ENCODE measurements around the gene APC. TPM values are rescaled to one million over a fixed set of nuclear protein-coding genes. Genes with fewer than 3 reads are reported as not detected.

APC gene
- 10.1 TPM for polyA plus RNA-seq (2013, experiment 1 of 2; ENCODE audit: insufficient read length)
- 9.4 TPM for polyA plus RNA-seq (2013, experiment 2 of 2; ENCODE audit: insufficient read length)

DNA sequence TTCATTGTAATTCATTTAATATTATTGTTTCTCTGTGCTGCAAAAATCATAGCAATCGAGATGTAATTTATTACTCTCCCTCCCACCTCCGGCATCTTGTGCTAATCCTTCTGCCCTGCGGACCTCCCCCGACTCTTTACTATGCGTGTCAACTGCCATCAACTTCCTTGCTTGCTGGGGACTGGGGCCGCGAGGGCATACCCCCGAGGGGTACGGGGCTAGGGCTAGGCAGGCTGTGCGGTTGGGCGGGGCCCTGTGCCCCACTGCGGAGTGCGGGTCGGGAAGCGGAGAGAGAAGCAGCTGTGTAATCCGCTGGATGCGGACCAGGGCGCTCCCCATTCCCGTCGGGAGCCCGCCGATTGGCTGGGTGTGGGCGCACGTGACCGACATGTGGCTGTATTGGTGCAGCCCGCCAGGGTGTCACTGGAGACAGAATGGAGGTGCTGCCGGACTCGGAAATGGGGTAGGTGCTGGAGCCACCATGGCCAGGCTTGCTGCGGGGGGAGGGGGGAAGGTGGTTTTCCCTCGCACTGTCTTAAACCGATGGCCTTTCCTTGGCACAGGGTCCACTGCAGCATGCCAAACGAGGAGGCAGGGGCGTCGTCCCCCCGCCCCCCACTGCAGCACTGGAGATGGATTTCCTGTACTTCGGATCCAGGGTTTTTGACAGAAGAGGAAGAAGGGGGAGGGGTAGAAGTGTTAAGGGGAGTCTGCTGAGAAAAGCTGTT, at the start of gene APC:
Gene APC (plus strand): TSS at position 423 of the 728 bp plus-strand sequence. CDS start 17,006 bp downstream, outside the sequence.
- DNase-seq: peak; percentile 91

- DNase-seq: peak; percentile 90
These were observed 48.4 kb upstream of the APC start for GRCh38 chr5:112689155-112689909.

DNA sequence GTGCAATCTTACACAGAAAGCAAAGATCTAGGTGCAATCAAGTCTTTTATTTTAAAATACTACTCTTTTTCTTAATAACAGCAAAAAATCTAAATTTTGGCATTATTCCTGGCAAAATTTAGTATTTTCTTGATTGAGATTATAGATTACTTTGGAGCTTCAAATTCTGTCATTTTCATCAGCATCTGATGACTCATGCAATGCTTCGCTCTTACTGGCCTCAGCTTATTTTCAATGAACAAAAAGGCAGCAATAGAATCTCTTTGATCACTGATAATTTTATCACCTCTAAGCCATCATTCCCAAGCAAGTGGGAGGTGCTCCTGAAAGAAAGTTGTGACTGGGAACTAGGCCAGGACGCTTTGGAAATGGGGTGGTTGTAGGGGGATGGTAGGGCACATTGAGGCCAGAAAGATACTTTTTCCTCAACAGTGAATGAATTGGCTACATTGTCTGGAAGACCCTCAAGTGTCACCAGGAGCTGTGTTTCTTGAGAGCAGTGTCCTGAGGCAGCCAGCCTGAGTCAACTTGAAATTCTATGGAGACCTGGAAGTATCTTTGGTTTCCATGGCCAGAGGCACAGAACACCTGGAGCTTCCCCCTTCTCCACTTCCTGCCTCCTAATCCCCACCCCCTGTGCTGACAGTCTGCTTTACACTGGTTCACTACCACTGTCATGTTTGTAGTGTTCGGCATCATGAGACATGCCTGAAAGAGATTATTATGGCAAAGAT, 46.9 kb upstream of the APC start:
- no peak for DNase-seq

DNA sequence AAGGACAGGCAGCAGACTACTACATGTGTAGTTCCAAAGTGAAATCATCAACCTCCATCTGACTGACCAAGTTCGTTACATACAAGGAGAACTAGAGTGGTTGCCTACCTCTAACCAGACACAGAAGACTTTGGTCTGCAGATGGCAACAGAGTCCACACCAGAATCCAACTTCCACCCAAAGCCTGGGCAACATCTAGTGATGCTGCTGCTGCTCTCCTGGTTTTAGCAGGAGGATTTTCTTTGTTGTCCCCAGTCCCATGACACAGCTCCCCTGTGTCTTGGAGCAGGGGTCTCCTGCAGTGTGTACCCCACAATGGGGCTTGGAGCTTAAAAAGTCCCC, 46.4 kb upstream of the APC start:
- DNase-seq: peak; percentile 2

- no peak for DNase-seq
These were observed 45.9 kb upstream of the APC start for GRCh38 chr5:112691758-112692157.

DNA sequence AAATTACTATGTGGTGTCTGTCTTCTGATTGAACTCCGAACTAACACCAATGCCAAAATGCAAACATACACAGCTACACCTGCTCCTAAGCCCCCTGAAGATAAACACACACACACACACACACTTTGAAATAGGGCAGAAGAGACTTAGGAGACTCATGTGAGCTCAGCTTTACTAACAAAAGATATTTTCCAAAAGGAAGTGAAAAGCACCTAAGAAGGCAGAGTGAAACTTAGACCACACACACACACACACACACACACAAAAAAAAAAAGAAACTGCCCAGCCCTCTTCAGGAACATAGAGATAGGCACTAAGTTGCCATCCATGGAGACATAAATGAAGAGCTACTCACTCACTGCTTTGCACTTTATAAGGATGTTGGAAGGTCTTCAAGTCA, 45.2 kb upstream of the APC start:
- DNase-seq: no peak

GRCh38 chr5:112693301-112693700, 44.4 kb upstream of the APC start:
- DNase-seq: no peak

DNA sequence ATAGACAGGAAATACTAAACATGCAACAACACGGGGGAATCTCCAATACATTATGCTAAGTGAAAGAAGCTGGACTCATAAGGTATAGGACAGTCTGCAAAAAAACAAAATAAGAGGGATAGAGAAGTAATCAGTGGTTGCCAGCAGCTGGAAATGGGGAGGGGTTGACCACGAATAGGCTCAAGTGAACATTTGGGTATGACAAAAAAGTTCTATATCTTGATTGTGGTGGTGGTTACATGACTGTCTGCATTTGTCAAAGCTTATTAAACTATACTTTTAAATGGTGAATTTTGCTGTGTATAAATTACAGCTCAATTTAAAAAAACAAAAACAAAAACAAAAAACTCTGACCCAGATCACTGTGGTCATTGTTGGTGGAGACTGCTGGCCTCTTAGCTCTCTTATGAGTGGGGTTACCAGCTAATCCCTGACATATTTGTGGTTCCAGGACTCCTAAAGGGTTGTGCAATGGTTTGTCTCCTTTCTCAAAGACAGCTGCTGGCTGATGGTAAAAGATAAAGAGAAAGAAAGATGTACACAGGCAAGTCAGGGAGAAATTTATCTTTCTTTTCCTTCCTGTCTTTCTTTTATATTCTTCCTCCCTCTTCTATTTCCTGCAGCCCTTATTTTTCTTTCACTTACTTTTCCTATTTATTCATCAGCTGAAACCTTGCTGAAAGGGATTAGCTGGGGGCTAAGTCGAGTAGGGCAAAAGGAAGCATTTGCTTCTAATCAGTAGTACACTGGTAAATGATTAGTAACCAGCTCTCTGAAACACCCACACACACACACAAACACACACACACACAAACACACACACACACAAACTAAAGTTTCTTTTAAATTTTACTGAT, 42.6 kb upstream of the APC start:
- DNase-seq: peak; percentile 79

GRCh38 chr5:112696786-112697185, 40.9 kb upstream of the APC start:
- no peak for DNase-seq

DNA sequence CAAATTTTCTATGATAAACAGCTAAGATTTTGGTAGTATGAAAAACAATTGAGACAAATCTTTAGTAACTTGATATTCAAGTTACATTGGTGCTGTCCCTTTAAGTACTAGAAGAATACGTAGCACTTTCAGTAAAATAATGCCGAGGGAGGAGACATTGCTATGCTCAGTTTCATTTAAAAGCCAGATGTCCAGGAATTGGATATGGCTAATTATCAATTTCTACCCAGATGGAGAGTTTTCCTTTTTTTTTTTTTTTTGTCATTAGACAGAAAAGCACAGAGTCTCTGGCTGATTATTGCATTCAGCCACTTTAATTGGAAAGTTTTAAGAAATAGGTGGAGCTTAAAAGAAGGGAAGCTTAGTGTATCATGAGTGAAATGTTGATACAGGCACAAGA, 40.4 kb upstream of the APC start:
- no peak for DNase-seq

- DNase-seq: no peak
These were observed 39.9 kb upstream of the APC start for GRCh38 chr5:112697833-112698232.

DNA sequence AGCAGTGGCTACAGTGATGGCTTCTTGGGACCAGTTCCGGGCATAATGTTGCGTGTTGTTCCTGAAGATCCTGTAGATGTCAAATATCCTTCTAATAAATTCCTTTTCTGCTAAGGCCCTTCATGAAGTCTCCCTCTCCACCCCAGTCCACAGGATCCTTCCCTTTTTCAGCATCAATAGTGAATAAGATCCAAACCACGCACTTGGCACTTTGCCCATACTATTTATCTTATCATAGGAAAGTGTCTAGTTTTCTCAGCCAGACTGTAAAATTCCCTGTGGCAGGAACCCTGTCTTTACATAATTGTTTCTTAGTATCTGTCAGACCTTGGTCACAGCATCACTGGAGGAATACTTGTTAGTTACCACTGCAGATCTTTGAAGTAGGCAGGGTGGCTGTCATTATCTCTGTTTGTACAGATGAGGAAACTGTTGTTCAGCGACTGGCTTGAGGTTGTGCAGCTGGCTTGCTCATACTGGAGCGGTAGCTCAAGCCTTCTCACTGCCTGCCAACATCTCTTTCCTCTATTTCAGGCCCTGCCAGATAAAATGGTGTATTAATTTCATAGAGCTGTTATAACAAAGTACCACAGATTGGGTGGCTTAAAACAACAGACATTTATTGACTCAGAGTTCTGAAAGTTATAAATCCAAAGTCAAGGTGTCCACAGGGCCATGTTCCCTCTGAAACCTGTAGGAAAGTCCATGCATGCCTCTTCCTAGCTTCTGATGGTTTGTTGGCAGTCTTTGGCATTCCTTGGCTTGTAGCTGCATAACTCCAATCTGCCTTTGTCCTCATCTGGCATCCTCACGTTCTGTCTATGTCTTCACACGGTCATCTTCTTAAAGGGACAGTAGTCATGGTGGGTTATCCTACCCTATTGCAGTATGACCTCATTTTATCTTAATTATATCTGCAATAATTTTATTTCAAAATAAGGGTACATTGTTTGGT, 33.5 kb upstream of the APC start:
- peak; percentile 59 for DNase-seq

DNA sequence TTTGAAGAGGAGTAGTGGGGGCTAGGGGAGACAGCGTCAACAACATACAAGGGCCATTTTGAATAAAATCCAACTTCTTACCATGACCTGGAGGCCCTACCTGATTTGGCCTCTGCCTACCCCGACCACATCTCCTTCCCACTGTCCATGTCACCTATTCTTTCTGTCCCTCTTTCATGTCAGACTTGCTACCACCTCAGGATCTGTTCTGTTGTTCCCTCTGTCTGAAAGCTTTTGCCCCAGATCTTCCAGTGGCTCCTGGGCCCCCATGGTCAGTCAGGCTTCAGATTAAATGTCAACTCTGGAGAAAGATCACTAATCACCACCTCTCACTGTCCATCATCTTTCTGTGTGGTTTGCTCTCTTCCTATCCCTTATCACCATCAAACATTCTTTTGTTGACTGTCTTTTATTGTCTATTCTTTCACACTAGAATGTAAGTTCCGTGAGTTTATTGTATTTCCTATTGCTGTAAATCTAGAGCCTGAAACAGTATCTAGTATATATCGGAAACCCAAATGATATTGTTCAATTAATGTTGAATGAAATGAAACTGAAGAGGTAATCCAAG, 31.2 kb upstream of the APC start:
- DNase-seq: no peak

DNA sequence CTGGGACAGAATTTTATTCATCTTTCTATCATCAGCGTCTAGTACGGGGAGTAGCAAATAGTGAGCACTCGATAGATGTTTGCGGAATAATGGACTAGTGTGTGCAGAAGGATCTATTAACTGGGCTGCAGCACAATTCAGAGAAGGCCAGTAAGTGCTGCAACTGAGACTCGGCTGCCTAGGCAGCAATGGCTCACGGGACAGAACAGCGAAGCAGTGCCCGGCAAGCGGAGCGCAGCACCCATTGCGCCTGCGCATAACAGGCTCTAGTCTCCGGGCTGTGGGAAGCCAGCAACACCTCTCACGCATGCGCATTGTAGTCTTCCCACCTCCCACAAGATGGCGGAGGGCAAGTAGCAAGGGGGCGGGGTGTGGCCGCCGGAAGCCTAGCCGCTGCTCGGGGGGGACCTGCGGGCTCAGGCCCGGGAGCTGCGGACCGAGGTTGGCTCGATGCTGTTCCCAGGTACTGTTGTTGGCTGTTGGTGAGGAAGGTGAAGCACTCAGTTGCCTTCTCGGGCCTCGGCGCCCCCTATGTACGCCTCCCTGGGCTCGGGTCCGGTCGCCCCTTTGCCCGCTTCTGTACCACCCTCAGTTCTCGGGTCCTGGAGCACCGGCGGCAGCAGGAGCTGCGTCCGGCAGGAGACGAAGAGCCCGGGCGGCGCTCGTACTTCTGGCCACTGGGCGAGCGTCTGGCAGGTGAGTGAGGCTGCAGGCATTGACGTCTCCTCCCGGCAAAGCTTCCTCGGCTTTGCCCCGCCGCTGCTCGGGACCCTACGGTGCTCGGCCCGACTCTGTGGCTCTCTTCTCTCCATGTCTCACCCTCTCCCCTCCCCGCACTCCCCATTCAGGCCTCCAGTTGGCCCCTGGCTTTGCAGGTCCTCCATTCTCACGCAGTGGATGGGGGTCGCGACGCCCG, 30.2 kb upstream of the APC start:
- DNase-seq: peak; percentile 99

DNA sequence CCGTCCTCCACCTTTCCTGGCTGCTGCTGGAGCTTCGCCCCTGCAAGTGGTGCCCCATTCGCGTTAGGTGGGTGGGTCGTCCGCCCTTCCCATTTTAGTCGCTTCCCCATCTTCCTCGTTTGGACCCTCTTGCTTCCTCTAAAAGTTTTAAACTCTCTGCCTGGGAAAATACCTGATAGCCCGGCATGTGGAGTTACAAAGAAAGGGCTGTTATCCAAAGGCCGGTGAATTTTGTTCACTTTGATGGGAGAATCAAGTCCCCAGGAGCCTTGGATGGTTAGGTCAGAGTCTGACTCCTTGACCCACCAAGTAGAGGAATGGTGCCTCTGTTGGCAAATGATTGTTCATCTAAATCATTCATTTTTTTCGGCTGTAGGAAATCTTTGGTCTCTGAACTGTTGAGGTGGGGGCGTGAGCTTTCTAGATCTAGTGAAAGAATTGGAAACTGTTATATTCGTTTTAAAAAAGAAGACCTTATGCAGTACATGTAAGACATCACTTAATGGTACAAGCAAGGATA, 29.5 kb upstream of the APC start:
- no peak for DNase-seq

DNA sequence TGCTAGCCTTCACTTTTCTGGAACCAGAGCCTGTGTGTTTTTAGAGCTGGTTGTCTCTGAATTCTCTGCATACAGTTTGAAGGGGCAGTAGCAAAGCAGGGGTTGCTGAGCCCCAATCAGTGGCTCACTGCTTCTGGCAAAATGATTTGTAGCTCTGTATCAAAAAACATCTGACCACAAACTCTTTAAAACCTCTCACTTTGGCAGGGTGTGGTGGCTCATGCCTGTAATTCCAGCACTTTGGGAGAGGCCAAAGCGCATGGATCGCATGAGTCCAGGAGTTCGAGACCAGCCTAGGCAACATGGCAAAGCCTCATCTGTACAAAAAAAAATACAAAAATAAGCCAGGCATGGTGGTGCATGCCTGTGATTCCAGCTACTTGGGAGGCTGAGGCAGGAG, 28.3 kb upstream of the APC start:
- DNase-seq: peak; percentile 32

DNA sequence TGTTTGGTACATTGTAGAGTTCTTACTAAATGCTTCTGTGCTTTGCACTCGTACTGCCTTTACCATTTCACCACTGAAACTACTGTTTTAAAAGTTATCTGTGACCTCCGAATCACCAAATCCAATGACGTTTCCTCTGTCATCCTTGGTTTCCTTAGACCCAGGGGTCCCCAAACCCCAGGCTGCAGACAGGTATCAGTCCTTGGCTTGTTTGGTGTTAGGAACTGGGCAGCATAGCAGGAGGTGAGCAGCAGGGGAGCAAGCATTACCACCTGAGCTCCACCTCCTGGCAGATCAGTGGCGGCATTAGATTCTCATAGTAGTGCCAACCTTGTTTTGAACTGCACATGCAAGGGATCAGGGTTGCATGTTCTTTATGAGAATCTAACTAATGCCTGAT, 26.8 kb upstream of the APC start:
- DNase-seq: no peak

DNA sequence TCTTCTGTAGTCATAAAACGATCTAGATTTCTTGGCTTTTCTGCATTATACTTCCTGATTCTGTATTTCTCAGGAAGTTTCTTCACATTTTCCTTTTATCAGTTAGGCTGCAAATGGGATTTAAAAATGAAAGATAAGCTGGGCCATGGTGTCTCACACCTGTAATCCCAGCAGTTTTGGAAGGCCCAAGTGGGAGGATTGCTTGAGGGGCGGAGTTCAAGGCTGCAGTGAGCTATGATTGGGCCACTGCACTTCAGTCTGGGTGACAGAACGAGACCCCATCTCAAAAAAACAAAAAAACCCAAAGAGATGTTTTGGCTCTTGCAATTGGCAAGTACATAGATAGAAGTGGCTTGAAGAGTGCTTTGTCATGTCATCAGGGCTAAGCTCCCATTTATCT, 26.2 kb upstream of the APC start:
- DNase-seq: no peak

GRCh38 chr5:112713206-112713605, 24.5 kb upstream of the APC start:
- no peak for DNase-seq
